ENCODE results near the gene NUP42. TPM values are rescaled to one million over a fixed set of nuclear protein-coding genes. Genes with fewer than 3 reads are reported as not detected.

Gene NUP42
- total and polyA plus RNA-seq, 10 of the 15 experiments (the other 5 are each of a cell fraction or from before 2014, with no cell fraction given): 48.6 to 124 (median 74.3) TPM

- no peak for TF ChIP-seq USF1 (IDR thresholded peaks at IDR 0.05; ENCODE audit: borderline replicate concordance, extremely low read length, insufficient read depth, low read depth, low read length)
- TF ChIP-seq SIN3A (IDR thresholded peaks at IDR 0.05; ENCODE audit: low read depth, low read length): no peak
- TF ChIP-seq MEF2B (IDR thresholded peaks at IDR 0.05; ENCODE audit: partially characterized antibody, poor library complexity, severe bottlenecking): no peak
- TF ChIP-seq SMAD1 (IDR thresholded peaks at IDR 0.05; ENCODE audit: low read depth, partially characterized antibody): no peak
- no peak for TF ChIP-seq NFYB (IDR thresholded peaks at IDR 0.05; ENCODE audit: insufficient read depth, low read depth, low read length)
- TF ChIP-seq EP300 (IDR thresholded peaks at IDR 0.05; ENCODE audit: borderline replicate concordance in 1 of 2, control insufficient read depth in 1 of 2, low read depth in 2 of 2, low read length in 2 of 2): no peak
- no peak for TF ChIP-seq PKNOX1 (IDR thresholded peaks at IDR 0.05)
Observed at GRCh38 chr7:23161482-23161881, 20.4 kb upstream of the NUP42 start (continued).

- ATAC-seq (no peak), FAIRE-seq (no peak), DNase-seq (ENCODE audit: low read depth, low spot score) (no peak)
- Histone ChIP-seq H3K4me1 (ENCODE audit: control insufficient read depth, insufficient read depth, low read length) (no peaks in the 10 kb centered on the region), H3K79me2 (ENCODE audit: control insufficient read depth, insufficient read depth, low read length) (no peaks in the 10 kb centered on the region), H4K20me1 (ENCODE audit: control insufficient read depth, insufficient read depth) (no peaks in the 10 kb centered on the region), H3K27me3 (replicated peaks in 1 of 2; ENCODE audit: control insufficient read depth in 2 of 2, insufficient read depth in 2 of 2, low read length in 1 of 2) (no peaks in the 10 kb centered on the region), H3K9me3 (replicated peaks; ENCODE audit: control insufficient read depth, insufficient read depth, low read length) (no peaks in the 10 kb centered on the region), H3K4me2 (ENCODE audit: control insufficient read depth, insufficient read depth) (no peak overlapping the region), H2AFZ (ENCODE audit: control insufficient read depth, low read depth, low read length) (no peak overlapping the region), H3K27ac (ENCODE audit: control insufficient read depth, insufficient read depth) (no peak overlapping the region), H3K36me3 (ENCODE audit: control insufficient read depth in 2 of 2, insufficient read depth in 2 of 2, low read length in 1 of 2) (no peaks in the 10 kb centered on the region), H3K9ac (ENCODE audit: control insufficient read depth, insufficient read depth, low read length) (no peak overlapping the region), H3K4me3 (no peak overlapping the region)
- WGBS (ENCODE audit: insufficient coverage, insufficient replicate concordance, low lambda C conversion rate, missing lambda C conversion rate): 81% methylated on average over 3 of the region's 3 CpGs
- RAD21 ChIA-PET (ENCODE audit: unreplicated experiment): interaction anchor here (0.8 kb wide), 1 partner anchor 79 kb away, joined by 3 read pairs; no protein-coding TSS in a partner anchor
- TF ChIP-seq GABPA (IDR thresholded peaks at IDR 0.05; ENCODE audit: low read depth): no peak
- BruUV-seq (replicated peaks): no TSS peak
- POLR2A ChIA-PET: interaction anchor here (1.0 kb wide), 1 partner anchor 12 kb away, joined by 3 read pairs; no protein-coding TSS in a partner anchor
- in situ Hi-C loops (cut with MboI): no loop called here
- SMC1A ChIA-PET (ENCODE audit: uncharacterized antibody, unreplicated experiment): interaction anchor here (0.7 to 1.5 kb wide), 4 partner anchors 10 to 80 kb away, joined by 3 to 6 read pairs (median 3); no protein-coding TSS in a partner anchor
- intact Hi-C loops (cut with micrococcal nuclease; ENCODE audit: unreplicated experiment): no loop called here
- CTCF ChIA-PET: interaction anchor here (1.2 kb wide), 1 partner anchor 65 kb away, joined by 3 read pairs; no protein-coding TSS in a partner anchor
Observed at GRCh38 chr7:23164846-23165245, 17.0 kb upstream of the NUP42 start.
